KMS-11 (cell line): ENCODE data around the gene NIPBL.
"Not testable (repeated sequence)": the region's sequence is repeated elsewhere in the genome, so short reads cannot be mapped to it uniquely, and the experiment has no call there.

Experiments
- H2AFZ ChIP-seq: fragments of 200-600 bp; sonication (generic); 2 replicates; pipeline ENCODE4 v1.6.1; 2016; ENCODE audit warnings: antibody characterized with exemption, mixed run types, low read depth
- H3K27ac ChIP-seq: fragments of 200-600 bp; sonication (generic); 2 replicates; pipeline ENCODE4 v1.6.1; 2016; ENCODE audit warnings: mild to moderate bottlenecking, mixed run types
- H3K27me3 ChIP-seq: fragments of 200-600 bp; sonication (generic); 2 replicates; pipeline ENCODE4 v1.6.1; 2017; ENCODE audit warnings: mild to moderate bottlenecking, low read depth, mixed run types, moderate library complexity; ENCODE audit not compliant: insufficient read depth
- H3K36me3 ChIP-seq: fragments of 200-600 bp; sonication (generic); 2 replicates; pipeline ENCODE4 v1.6.1; 2017; ENCODE audit warnings: mild to moderate bottlenecking, mixed run types; ENCODE audit not compliant: insufficient read depth
- H3K4me1 ChIP-seq: fragments of 200-600 bp; sonication (generic); 2 replicates; pipeline ENCODE4 v1.6.1; 2016; ENCODE audit warnings: mild to moderate bottlenecking, low read depth, mixed run types; ENCODE audit not compliant: poor library complexity, severe bottlenecking
- H3K4me2 ChIP-seq: fragments of 200-600 bp; sonication (generic); 2 replicates; pipeline ENCODE4 v1.7.0; 2016; ENCODE audit warnings: mild to moderate bottlenecking, mixed run types
- H3K4me3 ChIP-seq: fragments of 200-600 bp; sonication (generic); IDR thresholded peaks from 2 replicates; pipeline ENCODE4 v1.6.1; 2017; ENCODE audit warnings: low read depth, low read length, mixed read lengths; ENCODE audit not compliant: insufficient read depth
- H3K79me2 ChIP-seq: fragments of 200-600 bp; sonication (generic); 2 replicates; pipeline ENCODE4 v1.6.1; 2016; ENCODE audit warnings: low read depth, mixed run types; ENCODE audit not compliant: insufficient read depth
- H3K9ac ChIP-seq: fragments of 200-600 bp; sonication (generic); 2 replicates; pipeline ENCODE4 v1.6.1; 2016; ENCODE audit warnings: mild to moderate bottlenecking, mixed run types
- H4K20me1 ChIP-seq: fragments of 200-600 bp; sonication (generic); 2 replicates; pipeline ENCODE4 v1.6.1; 2016; ENCODE audit warnings: mild to moderate bottlenecking, mixed run types; ENCODE audit not compliant: insufficient read depth
- TF ChIP-seq, protein P1 (sequence below): fragments of 200-600 bp; sonication (generic); conservative IDR thresholded peaks from 2 replicates; pipeline ENCODE4 v1.6.1; 2017; ENCODE audit warnings: low read depth, mild to moderate bottlenecking, antibody characterized with exemption, low read length, moderate library complexity, mixed read lengths

Gene NIPBL

GRCh38 chr5:37002176-37002751 lies 125.7 kb downstream of the NIPBL start:
- Histone ChIP-seq H3K4me1 (peaks cover 4% of the 10 kb centered on the region), H3K9ac (no peak overlapping the region), H3K79me2 (no peaks in the 10 kb centered on the region), H3K4me3 (no peak overlapping the region), H3K27me3 (no peaks in the 10 kb centered on the region), H3K27ac (no peak overlapping the region), H3K36me3 (no peaks in the 10 kb centered on the region), H3K4me2 (no peak overlapping the region), H4K20me1 (no peaks in the 10 kb centered on the region), H2AFZ (no peak overlapping the region)
- TF ChIP-seq, protein P1, sequence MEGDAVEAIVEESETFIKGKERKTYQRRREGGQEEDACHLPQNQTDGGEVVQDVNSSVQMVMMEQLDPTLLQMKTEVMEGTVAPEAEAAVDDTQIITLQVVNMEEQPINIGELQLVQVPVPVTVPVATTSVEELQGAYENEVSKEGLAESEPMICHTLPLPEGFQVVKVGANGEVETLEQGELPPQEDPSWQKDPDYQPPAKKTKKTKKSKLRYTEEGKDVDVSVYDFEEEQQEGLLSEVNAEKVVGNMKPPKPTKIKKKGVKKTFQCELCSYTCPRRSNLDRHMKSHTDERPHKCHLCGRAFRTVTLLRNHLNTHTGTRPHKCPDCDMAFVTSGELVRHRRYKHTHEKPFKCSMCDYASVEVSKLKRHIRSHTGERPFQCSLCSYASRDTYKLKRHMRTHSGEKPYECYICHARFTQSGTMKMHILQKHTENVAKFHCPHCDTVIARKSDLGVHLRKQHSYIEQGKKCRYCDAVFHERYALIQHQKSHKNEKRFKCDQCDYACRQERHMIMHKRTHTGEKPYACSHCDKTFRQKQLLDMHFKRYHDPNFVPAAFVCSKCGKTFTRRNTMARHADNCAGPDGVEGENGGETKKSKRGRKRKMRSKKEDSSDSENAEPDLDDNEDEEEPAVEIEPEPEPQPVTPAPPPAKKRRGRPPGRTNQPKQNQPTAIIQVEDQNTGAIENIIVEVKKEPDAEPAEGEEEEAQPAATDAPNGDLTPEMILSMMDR: no peak

- no peak overlapping the region for H3K9ac ChIP-seq
- no peak overlapping the region for H2AFZ ChIP-seq
- H3K4me1 ChIP-seq: peaks cover 4% of the 10 kb centered on the region
- H4K20me1 ChIP-seq: no peaks in the 10 kb centered on the region
- H3K36me3 ChIP-seq: no peaks in the 10 kb centered on the region
- TF ChIP-seq, protein P1: no peak
- H3K4me2 ChIP-seq: no peak overlapping the region; the same call in 1 of the 2 replicates
- no peaks in the 10 kb centered on the region for H3K27me3 ChIP-seq
- no peak overlapping the region for H3K4me3 ChIP-seq
- H3K79me2 ChIP-seq: no peaks in the 10 kb centered on the region
- H3K27ac ChIP-seq: no peak overlapping the region
These were observed 128.7 kb downstream of the NIPBL start for GRCh38 chr5:37005252-37005651.

- no peaks in the 10 kb centered on the region for H4K20me1 ChIP-seq
- no peaks in the 10 kb centered on the region for H3K36me3 ChIP-seq
- peak overlapping the region; percentile 19; the same call in 1 of the 2 replicates for H3K4me2 ChIP-seq
- peaks cover 4% of the 10 kb centered on the region for H3K4me1 ChIP-seq
- no peak overlapping the region for H3K9ac ChIP-seq
- no peaks in the 10 kb centered on the region for H3K79me2 ChIP-seq
- no peaks in the 10 kb centered on the region for H3K27me3 ChIP-seq
- TF ChIP-seq, protein P1: peak; percentile 73
- H3K4me3 ChIP-seq: no peak overlapping the region
- H3K27ac ChIP-seq: no peak overlapping the region
- H2AFZ ChIP-seq: no peak overlapping the region
These were observed 129.5 kb downstream of the NIPBL start for GRCh38 chr5:37005946-37006540.

DNA sequence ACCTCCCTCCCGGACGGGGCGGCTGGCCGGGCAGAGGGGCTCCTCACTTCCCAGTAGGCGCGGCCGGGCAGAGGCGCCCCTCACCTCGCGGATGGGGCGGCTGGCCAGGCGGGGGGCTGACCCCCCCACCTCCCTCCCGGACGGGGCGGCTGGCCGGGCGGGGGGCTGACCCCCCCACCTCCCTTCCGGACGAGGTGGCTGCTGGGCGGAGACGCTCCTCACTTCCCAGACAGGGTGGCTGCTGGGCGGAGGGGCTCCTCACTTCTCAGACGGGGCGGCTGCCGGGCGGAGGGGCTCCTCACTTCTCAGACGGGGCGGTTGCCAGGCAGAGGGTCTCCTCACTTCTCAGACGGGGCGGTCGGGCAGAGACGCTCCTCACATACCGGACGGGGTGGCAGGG lies 136.6 kb downstream of the NIPBL start:
- not testable (repeated sequence) for H3K36me3 ChIP-seq

DNA sequence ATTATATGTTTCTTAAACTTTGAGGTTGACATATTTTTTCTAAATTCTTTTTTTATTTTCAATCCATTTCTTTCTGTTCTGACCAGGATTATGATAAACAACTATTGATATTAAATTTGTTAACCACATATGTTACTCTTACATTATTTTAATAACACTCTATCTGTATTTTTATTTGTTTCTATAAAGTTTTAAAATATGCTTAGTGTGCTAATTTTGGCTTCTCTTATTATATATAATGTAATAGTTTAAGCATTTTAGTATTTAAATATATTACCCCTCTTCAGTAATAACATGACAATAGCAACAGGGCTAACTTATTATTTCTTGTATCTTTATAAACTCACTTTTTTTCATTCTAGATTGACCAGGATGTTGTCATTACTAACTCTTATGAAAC lies 137.8 kb downstream of the NIPBL start:
- H3K79me2 ChIP-seq: no peaks in the 10 kb centered on the region
- H3K4me1 ChIP-seq: no peaks in the 10 kb centered on the region
- no peak overlapping the region for H3K4me3 ChIP-seq
- H3K27me3 ChIP-seq: no peaks in the 10 kb centered on the region
- H3K9ac ChIP-seq: no peak overlapping the region
- H2AFZ ChIP-seq: no peak overlapping the region
- TF ChIP-seq, protein P1: no peak
- H3K36me3 ChIP-seq: no peaks in the 10 kb centered on the region
- H3K27ac ChIP-seq: no peak overlapping the region
- H4K20me1 ChIP-seq: no peaks in the 10 kb centered on the region
- H3K4me2 ChIP-seq: no peak overlapping the region

More for the DNA sequence above, 136.6 kb downstream of the NIPBL start:
- H4K20me1 ChIP-seq, H3K27ac ChIP-seq, H3K79me2 ChIP-seq, H3K4me1 ChIP-seq, H2AFZ ChIP-seq, H3K4me3 ChIP-seq, H3K27me3 ChIP-seq, H3K9ac ChIP-seq, H3K4me2 ChIP-seq: not testable (repeated sequence)
